Mucosa of descending colon (tissue), 3 donors: Measurements from ENCODE around the gene PRRG1. TPM values are rescaled to one million over a fixed set of nuclear protein-coding genes. Genes with fewer than 3 reads are reported as not detected.

Experiments
- ATAC-seq: fragments of 200-7000 bp; cut with Tn5 transposase; one replicate; pipeline ENCODE4 v1.9.1; 2020; ENCODE audit warnings: mild to moderate bottlenecking, moderate library complexity
- DNase-seq, 3 donors: peaks; one replicate each; pipeline ENCODE4 v3.0.0-alpha.2; 2020
- H3K36me3 ChIP-seq: fragments of 200-600 bp; one replicate; pipeline ENCODE4 v1.8.0; 2021; ENCODE audit warnings: low read depth, mild to moderate bottlenecking
- H3K4me1 ChIP-seq: fragments of 200-600 bp; one replicate; pipeline ENCODE4 v1.8.0; 2021; ENCODE audit warnings: low read depth, mild to moderate bottlenecking
- H3K4me3 ChIP-seq: fragments of 200-600 bp; one replicate; pipeline ENCODE4 v1.8.0; 2021; ENCODE audit warnings: mild to moderate bottlenecking
- H3K9me3 ChIP-seq: fragments of 200-600 bp; one replicate; pipeline ENCODE4 v1.8.0; 2021; ENCODE audit warnings: mild to moderate bottlenecking
- CTCF ChIP-seq: fragments of 200-600 bp; IDR thresholded peaks from one replicate; pipeline ENCODE4 v1.8.0; 2022; ENCODE audit warnings: antibody characterized with exemption, mild to moderate bottlenecking
- intact Hi-C, 2 donors: fragments of 100-400 bp; cut with DNase I in 1 of 2; cut with micrococcal nuclease in 1 of 2; formaldehyde crosslinking; loops; one replicate each; pipeline versions ENCODE4 v1.11.0 to v1.11.1; 2022; cut with DNase I, micrococcal nuclease
- total RNA-seq, 3 donors: library from RNA; stranded (reverse); fragmentation: NEBNext Ultra II Directional in 2 of 3; extraction: Animal tissue kit (Norgen Biotek cat#: 25700) in 2 of 3; gene quantifications; one replicate each; pipeline versions ENCODE4 v1.2.1 to v1.2.4, GENCODE V29; 2021 to 2023
- donor health status: DM: no; HTN: no; CAD: no; lungs with moderate emphysema.
- donor health status: DM: no; HTN: no; CAD: no.
- donor health status: DM: no; HTN: yes; CAD: no.

The PRRG1 gene
- total RNA-seq, 3 donors from 2014 or later, result 11.1 to 12.0 (median 11.6) TPM

GRCh38 chrX:37405956-37406355 lies 56.8 kb downstream of the PRRG1 start:
- Histone ChIP-seq H3K4me3 (no peak overlapping the region), H3K4me1 (no peaks in the 10 kb centered on the region), H3K9me3 (no peaks in the 10 kb centered on the region), H3K36me3 (no peaks in the 10 kb centered on the region)
- DNase-seq (no peak), ATAC-seq (no peak)
- intact Hi-C loops, result no loop called here
- TF ChIP-seq CTCF, result no peak

DNA sequence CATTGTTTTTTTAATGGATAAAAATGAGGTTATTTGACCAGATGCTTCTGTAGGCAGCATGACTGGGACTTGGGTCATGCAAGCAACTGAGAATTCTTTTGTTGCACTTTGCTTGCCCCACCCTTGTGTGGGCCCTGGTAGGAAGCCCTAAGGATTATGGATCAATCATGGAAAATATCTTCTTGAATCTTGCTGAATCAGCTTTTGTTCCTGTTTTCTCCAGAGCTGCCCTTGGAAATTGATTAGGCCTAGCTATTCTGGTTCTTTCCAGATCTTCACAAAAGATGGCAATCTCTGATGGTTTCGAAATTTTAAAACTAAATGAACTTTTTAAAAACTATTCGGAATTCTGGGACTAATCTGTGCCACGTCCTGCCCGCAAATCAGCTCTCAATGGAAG lies 58.6 kb downstream of the PRRG1 start:
- no peak for TF ChIP-seq CTCF
- ATAC-seq (no peak), DNase-seq (no peak)
- no peaks in the 10 kb centered on the region for H3K36me3 ChIP-seq
- no peaks in the 10 kb centered on the region for H3K9me3 ChIP-seq
- H3K4me3 ChIP-seq, result no peak overlapping the region
- intact Hi-C loops, result no loop called here
- no peaks in the 10 kb centered on the region for H3K4me1 ChIP-seq

DNA sequence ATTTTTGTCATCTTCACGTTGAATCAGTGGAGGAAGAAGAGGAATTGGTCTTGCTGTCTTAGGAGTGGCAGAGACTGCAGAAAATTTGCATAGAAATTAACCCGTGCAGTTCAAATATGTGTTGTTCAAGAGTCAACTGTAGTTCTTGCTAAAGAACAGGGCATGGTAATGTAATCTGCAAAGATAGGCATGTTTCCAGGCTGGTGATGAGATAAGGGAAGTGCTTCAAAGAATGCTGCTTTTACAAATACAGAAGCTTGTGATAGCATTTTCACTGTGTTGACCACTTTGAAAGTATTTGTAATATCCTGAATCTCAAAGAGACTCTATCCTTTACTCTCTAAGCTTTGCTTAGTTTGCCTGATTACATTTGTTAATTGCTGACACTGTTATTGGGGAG lies 60.1 kb downstream of the PRRG1 start:
- H3K36me3 ChIP-seq, result no peaks in the 10 kb centered on the region
- intact Hi-C loops, result no loop called here
- no peak overlapping the region for H3K4me3 ChIP-seq
- H3K9me3 ChIP-seq, result no peaks in the 10 kb centered on the region
- no peak for DNase-seq
- ATAC-seq, result no peak
- TF ChIP-seq CTCF, result no peak
- no peaks in the 10 kb centered on the region for H3K4me1 ChIP-seq

- ATAC-seq, result no peak
- no peak for DNase-seq
- no peak for TF ChIP-seq CTCF
Measured at GRCh38 chrX:37420185-37420584, 71.0 kb downstream of the PRRG1 start.

GRCh38 chrX:37420756-37421155 lies 71.6 kb downstream of the PRRG1 start:
- no peak for ATAC-seq
- no peak for TF ChIP-seq CTCF
- DNase-seq, result no peak
- Histone ChIP-seq H3K36me3 (no peaks in the 10 kb centered on the region), H3K9me3 (no peaks in the 10 kb centered on the region), H3K4me3 (no peak overlapping the region), H3K4me1 (no peaks in the 10 kb centered on the region)
- intact Hi-C loops, result no loop called here

More at GRCh38 chrX:37420185-37420584, 71.0 kb downstream of the PRRG1 start:
- Histone ChIP-seq H3K4me3 (no peak overlapping the region), H3K36me3 (no peaks in the 10 kb centered on the region), H3K9me3 (no peaks in the 10 kb centered on the region), H3K4me1 (no peaks in the 10 kb centered on the region)
- intact Hi-C loops, result no loop called here

DNA sequence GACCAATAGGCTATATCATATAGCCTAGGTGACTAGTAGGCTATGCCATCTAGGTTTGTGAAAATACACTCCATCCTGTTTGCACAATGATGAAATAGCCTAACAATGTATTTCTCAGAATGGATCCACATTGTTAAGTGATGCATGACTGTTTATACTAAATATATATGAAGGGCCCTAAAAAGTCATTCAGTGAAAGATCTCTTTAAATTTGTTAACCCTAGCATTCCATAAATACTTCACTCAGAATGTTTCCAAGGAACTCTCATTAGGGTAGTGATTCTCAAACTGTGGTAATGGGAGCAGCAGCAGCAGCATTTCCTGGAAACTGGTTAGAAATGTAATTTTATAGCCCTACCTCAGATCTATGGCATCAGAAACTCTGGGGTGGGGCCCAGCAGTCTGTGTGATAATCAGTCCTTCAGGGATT lies 74.9 kb downstream of the PRRG1 start:
- no peaks in the 10 kb centered on the region for H3K4me1 ChIP-seq
- TF ChIP-seq CTCF, result no peak
- DNase-seq, result peak in 1 of 3 donors; percentile 6
- no peak overlapping the region for H3K4me3 ChIP-seq
- intact Hi-C loops, result no loop called here
- no peaks in the 10 kb centered on the region for H3K36me3 ChIP-seq
- H3K9me3 ChIP-seq, result no peaks in the 10 kb centered on the region
- ATAC-seq, result peak; percentile 68
